IPS-NIHi11 (cell line): Measurements from ENCODE around the gene ETS1.
A peak's percentile ranks its signal among the peaks of the same experiment; 100 is the strongest.

Experiments used
- DNase-seq: peaks from one replicate; pipeline ENCODE4 v3.0.0; 2012; ENCODE audit warnings: mixed read lengths, low spot score

ETS1 gene

DNA sequence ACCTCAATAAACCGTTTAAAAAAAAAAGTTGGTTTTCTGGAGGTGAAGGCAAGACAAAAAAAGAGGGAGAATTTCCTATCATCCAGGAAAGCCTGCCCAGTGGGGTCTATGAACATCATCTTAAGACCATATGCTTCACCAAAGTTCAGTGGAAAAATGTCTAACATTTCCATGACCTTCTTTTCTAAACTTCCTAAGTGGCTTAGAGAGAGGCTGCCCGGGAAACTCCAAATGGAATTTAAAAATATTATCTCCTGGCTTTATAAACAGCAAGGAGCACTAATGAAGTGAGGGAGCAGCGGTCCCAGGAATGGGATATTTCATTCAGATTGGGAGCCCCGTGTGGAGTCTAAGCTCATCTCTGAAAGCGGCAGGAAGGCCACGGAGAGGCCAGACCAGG, 46.9 kb downstream of the ETS1 start:
- DNase-seq, result no peak

DNA sequence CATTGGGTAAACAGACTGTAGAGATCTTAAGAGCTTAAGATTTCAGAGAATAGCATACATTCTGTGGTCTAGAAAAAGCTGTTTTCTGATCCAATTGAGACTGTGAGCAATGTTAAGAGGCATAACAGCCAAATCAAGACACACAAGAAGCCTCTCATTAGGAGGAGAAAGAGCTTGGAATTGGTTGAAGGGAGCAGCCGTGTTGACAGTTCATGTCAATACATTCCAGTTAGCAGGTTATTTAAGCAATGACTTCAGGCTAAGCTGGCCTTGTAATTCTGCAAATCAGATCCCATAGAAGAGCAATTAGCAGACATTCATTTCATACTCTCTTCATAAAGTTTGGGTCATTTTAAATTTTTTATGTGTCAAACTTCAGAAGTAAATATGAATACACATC, 50.9 kb downstream of the ETS1 start:
- DNase-seq, result no peak

DNA sequence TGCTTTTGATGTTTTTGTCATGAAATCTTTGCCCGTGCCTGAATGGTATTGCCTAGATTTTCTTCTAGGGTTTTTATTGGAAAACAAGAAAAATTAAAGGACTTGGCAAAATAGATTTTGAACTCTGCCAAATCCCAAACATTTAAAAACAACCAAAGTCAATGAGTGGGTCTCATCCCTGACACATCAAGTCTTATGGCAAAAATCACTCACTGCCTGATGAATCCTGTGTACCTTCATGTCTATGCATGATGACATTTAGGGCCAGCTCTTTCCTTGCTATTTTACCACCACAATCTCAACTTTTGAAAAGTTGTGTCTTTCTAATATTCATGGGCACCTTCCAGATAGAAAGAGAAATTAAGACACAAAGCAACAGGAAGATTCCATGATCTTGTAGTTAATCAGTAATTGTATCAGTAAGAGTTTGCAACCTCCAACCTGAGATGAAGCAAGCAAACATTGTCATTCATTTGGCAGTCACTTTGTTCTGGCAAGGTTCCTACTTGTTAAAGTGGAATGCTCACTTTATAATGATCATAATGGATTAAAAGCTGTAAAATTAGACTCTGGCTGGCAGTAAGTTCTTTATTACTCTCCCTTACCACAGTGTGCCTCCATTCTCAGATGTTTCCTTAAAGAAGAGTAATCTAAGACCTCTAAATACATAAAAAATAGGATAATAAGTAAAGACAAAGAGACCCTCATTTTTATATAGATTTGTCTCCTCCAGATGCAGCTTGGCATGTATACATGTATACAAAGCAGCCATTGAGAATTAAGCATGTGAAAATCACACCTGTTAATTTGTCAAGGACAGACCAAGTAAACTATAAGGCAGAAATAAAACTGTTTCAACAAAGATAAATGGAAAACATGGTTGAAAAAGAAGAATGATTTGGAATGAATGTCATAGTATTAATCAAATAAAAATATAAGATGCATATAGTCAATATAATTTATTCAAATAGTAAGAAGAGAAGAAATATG, 51.6 kb downstream of the ETS1 start:
- no peak for DNase-seq

DNA sequence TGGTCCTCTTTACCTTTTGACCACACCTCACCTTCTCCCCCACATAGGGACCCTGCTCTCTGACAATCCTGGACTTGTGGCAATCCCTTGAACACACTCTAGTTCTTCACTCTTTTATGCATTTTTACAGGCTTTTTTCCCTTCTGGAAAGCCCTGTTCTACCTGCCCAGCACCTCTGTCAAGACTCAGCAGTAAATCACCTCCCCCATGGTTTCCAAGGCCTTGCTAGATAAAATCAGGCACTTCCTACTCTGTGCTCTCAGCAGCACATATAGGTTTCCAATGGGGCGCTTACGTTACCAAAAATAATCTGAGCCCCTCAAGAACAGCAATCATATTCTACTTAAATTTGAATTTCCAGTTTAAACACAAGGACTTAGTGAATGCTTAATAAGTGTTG, 53.9 kb downstream of the ETS1 start:
- DNase-seq, result peak; percentile 19

DNA sequence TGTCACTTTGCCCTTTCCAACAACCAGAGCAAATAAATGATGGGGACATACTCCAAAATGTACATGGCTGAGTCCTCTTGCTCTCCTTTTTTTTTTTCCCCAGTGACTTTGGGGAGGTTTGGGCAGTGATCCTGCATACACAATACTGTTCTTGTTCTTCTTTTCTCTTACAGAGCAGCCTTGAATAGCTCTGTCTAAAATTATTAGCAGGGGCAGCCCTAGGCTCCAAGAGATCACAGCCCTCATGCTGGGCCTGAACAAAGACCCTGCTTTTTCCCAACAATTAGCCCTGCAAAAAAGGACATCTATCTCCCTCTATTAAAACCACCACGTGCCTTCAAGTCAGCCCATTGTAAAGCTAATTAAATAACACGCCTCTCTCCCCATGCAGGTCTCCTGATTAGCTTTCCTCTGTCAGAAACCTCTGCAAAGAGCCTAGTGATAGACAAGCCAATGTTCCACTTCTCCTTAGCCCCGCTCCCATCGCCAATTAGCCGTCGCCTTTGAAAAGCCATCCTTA, 54.7 kb downstream of the ETS1 start:
- peak; percentile 79 for DNase-seq

DNA sequence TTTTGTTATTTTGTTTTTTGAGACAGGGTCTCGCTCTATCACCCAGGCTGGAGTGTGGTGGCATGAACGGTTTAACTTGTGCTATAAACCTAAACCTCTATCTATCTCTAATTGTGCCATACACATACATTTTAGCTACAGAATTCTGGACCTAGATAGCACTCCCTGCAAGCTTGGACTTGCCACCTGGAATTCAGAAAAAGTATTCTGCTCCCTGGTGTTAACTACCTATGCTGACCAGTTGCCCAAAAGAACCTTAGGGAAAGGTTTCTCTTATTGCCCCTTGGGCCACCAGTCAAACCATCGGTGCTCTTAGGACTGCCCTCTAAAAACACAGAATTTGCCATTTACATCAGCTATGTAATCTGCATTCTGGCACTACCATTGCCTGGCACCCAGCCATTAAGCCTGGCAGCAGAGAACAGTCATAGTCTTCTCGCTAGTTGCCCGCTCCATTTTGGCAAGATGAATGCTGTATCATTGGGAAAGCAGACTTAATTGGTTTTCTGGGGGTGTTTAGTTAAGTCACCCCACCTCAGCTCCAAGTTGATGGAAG, 55.3 kb downstream of the ETS1 start:
- no peak for DNase-seq

DNA sequence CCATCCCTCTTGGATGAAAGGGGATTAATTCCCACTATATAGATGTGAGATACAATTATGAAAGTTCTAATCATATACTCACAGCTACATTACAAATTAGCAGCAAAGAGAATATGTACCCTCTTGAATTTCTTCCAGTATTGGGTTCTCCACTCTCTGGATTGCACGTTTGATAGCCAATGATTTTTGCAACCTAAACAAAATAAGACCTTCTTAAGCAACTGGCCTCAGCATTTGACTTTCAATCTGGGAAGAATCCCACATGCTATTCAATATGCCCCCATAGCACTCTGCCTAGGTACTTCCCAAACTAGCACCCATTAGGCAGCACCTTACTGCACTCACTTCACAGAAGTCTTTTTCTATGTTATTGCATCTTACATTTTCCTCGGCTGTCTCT, 55.8 kb downstream of the ETS1 start:
- DNase-seq, result no peak

DNA sequence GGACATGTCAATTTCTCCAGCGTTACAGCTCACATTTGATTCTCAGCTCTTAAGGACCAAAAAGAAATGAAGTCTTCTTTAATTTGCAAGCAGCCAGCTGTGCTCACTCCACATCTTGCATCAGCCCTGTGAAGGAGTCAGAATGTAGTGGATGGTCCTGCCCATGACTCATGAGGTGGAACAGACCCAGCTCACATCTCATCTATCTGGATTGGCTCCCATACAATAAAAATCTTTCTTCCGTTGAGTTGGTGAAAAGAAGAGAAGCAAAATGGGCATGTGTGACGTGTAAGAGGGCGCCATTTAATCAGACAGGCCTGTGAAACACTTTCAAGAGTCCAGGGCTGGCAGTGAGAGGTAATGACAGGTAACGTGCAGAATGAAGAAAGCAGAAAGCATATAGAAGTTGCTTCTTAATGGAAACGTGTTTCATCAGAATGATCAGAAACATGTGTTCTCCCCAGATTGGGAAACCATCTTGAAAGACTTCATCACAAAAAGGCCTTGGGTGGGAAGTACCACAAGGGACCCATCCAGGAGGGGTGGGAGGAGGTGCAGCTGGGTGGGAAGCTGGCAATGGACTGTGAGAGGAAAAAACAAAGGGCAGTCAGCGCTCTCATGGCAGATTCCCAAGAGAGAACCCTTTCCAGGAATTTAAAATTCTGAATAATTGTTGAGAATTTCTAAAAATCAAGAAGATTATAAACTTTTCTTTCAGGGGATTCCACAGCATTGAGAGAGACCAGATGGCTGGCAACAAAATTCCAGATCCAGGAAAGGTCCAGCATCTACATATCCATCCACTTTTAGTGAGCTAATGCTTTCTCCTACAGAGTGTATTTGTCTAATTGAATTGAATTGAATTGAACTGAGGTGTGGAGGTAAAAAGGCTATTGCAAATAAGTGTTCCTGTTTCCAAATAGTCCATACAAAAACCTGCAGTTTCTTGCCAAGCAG, 57.0 kb downstream of the ETS1 start:
- no peak for DNase-seq

DNA sequence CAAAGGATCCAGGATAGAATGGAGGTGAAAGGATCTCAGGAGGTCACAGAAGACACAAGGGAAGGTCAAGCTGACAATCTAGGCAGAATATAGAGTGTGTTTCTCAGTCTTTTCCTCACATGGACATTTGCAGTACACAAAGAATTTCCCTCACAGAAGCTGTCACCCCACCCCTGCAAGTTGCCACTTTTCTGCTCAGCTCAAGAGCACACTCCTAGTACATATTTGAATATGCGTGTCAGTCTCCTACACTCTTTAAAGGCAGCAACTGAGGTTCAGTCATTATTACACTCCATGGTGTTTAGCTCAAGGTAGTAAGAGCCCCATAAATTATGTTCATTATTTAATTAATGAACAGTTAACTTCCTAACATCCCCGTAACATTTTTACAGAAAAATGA, 59.1 kb downstream of the ETS1 start:
- DNase-seq, result no peak

DNA sequence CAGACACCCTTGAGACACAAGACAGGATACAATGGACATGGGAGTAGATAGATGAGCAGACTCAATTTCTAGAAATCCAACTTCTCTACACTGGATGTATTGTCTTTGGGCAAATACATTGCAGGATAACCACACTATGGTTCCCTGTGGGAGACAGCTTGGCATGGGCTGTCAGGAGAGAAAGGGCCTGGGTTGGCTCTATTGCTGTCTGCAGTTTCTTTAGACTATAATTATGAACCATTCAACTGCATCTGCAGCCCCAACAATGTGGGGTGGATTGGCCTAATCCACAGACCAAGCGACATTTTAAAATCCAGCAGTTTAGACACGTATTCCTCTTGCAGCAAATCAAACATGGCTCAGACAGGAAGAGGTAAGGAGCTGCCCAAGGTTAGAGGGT, 60.3 kb downstream of the ETS1 start:
- no peak for DNase-seq

DNA sequence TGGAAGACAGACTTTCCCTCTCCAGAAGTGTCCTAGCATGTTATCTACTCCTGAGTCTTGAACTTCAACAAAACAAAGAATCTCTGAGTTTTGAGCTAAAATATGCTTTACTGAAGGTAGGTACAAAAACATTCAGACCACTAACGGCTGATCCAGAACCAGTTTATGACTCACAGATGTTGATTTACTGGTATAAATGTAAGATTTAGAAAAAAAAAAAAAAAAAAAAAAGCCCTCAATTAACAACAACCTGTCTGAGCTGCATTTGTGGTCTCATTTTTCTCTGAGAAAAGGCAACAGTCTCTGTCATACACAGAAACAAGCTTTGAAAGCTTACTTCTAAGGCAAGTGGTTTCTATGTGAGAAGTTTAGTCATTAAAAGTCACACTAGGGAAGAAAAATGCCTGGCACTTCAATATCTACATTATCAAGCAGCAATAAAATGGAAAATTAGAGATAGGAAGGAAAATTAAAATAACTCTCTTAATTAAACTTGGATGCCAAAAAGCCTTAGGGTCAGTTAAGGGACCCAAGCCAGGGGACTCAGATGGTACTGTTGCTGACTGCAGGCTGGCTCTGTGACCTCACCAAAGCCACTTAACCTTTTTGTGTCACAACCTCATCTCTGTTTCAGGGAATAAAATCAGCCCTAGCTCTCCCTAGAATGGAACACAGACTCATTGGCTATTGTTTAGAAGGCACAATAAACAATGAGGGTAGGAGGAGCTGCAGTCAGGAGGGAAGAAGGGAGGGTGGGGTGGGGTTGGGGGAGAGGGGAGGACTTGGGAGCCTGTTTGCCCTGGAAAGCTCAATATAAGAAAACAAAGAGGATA, 61.7 kb downstream of the ETS1 start:
- peak; percentile 43 for DNase-seq

DNA sequence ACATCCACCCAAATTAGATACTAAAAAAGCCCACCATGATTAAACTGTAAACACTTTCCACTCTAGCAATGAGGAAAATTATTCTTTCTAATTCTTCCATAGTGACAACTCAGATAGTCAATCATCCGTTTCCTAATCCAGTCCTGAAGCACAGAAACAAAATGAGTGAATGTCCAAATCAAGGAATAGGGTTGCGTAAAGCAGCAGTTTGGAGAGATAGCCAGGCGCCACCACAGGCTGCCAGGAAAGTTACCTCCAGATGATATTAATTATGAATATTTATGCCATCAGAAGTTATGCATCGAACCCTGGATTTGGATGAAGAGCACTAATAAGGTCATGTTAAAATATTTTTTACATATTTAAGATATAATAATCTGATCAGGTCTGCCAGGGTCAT, 63.2 kb downstream of the ETS1 start:
- no peak for DNase-seq

DNA sequence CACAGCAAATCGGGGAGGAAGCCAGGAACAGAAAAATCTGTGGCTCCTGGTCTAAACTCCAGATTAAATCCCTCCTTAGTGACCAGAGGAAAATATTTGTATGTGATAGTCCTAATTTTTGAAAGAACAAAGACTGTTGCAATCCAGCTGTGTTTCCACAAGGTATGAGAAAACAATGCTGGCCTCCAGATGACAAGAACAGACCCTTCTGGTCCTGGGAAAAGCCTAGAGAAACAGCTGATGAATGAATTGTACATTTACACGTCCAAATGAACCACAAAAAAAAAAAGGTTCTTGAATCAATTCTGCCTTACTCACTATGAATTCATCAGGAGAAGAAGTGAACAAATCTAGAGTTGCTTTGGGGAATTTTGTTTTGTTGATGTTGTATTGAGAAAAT, 63.7 kb downstream of the ETS1 start:
- no peak for DNase-seq

DNA sequence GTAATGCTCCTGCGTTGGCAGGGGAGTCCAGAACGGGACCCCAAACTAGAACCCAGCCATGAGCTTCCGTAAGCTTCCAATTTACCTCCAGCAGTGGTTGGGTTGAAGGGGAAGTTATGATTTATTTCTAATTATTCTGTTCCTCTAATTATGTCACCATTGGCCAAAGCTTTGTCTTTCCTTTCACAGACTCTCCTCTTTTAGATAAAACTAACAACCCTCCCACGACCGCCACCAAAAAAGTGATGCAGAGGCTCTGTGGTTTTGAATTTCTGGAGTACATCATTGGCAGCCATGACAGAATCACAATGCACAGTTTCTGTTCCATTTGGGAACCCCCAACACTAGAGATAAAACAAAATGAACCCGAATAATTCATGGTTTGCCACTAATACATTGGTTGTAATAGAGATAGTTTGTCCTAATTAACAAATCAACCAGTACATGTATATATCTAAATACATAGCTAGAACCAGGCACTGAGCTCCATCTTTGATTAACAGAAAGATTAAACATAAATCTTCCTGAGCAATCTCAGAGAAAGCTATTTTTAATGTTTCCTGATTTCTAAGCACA, 64.3 kb downstream of the ETS1 start:
- DNase-seq, result no peak

DNA sequence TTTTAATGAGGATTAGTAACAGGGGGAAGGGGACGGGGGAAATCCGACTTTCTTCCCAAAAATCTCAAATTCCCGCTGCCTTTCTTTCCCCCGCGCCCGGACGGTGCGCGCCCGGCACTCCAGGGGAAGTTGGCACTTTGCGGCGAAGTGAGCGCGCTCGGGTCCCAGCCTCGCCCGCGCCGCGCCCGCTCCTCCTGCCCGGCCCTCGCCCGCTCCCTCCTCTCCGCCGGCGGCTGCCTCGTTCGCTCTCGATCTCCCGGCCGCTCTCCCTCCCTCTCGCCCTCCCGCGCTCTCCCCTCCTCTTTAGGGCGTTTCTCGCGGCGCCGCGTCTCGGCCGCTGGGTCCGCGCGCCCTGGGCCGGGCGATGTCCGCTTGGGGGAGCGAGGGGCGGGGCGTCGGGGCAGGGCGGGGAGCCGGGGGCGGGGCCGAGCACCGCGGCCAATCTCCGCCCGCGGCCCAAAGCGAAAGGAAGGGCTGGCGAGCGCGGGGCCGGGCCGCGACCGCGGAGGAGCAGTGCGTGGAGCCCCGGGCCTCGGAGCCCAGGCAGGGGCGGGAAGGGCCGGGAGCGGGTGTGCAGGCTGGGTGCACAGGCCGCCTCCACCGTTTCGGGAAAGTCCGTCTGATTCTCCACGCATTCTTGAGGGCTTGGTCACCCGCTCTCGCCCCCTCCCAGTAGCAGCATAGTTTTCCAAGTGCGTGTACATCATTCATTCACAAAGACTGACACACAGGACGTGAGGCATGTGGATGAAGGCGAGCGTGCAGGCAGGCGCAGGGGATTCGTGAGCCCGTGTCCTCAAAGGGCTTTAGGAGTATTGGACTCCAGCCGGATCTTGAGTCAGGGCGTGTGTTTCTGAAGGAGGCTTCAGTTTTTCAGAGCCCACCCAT, 65.1 kb downstream of the ETS1 start:
- DNase-seq, result peak; percentile 94

DNA sequence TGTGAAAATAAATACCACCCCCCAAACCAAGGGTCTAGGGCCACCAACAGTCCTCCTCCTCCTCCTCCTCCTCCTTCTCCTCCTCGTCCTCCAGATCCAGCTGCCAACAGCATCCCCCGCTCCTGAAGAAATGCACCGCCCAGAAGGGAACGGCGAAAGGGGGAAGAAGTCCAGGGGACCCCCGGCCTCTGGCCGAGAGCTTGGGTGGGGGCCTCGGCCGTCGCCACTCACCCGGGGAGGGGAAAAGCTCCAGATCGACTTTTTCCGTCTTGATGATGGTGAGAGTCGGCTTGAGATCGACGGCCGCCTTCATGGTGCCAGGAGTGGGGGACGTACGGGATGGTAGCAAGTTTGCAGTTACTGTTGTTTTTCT, 65.7 kb downstream of the ETS1 start:
- DNase-seq, result peak; percentile 30

DNA sequence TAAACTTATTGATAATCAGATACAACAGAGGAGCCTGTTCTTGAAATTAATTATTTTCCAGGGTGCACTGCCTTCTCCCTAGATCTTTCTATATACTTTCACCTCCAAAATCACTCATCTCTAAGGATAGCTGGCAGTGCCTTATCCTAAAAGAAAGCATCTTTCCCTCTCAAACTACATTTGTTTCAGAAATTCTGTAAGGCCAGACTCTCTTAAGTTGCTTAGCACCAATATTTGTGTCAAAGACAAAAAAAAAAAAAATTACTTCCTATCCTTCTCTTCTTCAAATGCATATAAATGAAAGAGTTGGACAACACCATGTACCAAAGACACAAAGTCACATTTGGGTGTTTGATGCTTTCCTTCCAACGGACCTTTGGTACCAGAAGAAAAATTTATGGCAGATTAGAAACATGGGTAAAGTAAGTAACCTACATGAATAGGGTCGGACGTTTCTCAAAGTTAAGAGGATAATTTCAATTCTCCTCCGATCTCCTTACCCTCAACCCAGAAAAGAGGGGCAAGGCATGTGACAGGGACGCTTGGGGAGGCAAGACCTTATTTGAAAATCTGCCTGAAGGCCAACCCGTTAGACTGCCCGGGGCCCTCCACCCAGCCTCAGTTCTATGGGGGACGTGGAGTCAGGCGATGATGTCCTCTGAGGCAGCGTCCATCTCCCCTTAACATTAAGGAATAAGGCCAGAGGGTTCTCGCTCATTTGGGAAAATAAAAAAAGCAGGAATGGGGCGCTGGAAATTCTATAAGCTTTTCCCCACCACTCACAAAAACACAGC, 66.3 kb downstream of the ETS1 start:
- no peak for DNase-seq

DNA sequence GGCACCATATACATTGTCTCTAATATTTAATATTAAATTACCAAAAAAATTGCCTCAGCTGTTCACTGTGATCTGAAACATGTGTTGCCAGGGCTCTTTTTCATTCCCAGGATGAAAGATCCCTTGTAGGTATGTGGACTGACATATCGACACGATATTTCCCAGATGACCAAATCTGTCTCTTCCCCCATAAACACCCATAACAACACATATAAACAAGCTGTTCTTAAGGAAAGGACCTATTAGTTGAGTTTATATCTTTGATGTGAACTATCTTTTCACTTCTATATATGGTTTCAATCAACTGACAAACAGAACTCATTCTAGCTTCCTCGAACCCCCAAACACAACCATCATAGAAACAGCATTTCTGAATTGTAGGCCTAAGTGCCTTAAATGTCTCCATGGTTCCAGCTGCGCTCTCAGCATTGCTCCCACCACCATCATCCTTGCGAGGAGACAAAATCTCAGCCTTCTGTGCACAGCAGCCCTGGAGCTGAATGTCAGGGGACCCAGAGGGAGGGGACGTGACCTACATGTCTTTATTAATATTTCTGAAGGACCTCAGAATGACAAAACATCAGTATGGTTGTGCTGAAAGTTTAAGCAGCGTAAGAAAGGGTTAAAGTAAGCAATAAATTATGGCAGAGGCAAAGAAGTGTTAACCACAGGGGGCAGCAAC, 67.0 kb downstream of the ETS1 start:
- DNase-seq, result no peak

DNA sequence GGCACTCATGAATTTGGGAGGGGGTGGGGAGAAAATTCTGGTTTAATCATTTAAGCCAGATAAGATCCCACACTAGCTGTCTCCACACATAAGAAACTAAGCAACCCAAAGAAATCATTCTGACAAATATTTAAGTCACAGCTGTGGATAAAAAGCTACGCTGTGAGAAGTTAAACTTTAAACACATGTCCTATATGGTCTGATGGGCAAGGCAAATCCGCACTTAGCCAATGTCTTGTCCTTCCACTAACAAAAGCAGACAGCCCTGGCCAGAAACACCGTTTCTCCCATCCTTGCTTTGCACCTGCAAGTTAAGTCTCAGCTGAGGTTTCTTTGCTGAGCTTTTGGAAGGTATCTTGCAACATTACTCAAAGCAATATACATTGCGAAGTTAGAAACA, 68.0 kb downstream of the ETS1 start:
- DNase-seq, result no peak
